H1 (cell line): Measurements from ENCODE around the gene TRMT13. TPM values are rescaled to one million over a fixed set of nuclear protein-coding genes. Genes with fewer than 3 reads are reported as not detected.

Experiments
- CTCF ChIA-PET: fragments of 300-600 bp; sonication (Branson Sonifier 250); formaldehyde crosslinking; loops from one replicate; lab custom pipeline; 2021; ENCODE audit not compliant: partially characterized antibody; lab: Charles Lee
- POLR2A ChIA-PET: fragments of 300-600 bp; sonication (Branson Sonifier 250); formaldehyde crosslinking; loops from one replicate; lab custom pipeline; 2021; ENCODE audit warnings: inconsistent platforms; ENCODE audit not compliant: partially characterized antibody; lab: Charles Lee
- DNase-seq, 2 experiments: peaks; one replicate each; pipeline versions ENCODE4 v3.0.0 to v3.0.0-alpha.2; 2010 to 2022; ENCODE audit warnings: low spot score in 2 of 2, low read depth in 1 of 2, mixed read lengths in 1 of 2
- FAIRE-seq: peaks from 2 replicates; lab custom pipeline; 2011; peaks lifted over from hg19 to GRCh38; lab: Jason Lieb, UNC
- H2AFZ ChIP-seq: 2 replicates; pipeline ENCODE4 v1.8.1; 2012; ENCODE audit warnings: low read length, inconsistent platforms
- H2AK5ac ChIP-seq: 2 replicates; pipeline ENCODE4 v1.6.1; 2013; ENCODE audit warnings: low read depth, low read length
- H2BK120ac ChIP-seq: replicated peaks from 2 replicates; pipeline ENCODE3; 2013; ENCODE audit warnings: low read depth, low read length, inconsistent platforms
- H2BK12ac ChIP-seq: 2 replicates; pipeline ENCODE4 v1.6.1; 2013; ENCODE audit warnings: low read depth, low read length
- H2BK15ac ChIP-seq: 2 replicates; pipeline ENCODE4 v1.6.1; 2013; ENCODE audit warnings: low read length
- H2BK20ac ChIP-seq: 2 replicates; pipeline ENCODE4 v1.6.1; 2013; ENCODE audit warnings: low read length
- H2BK5ac ChIP-seq: 2 replicates; pipeline ENCODE4 v1.6.1; 2013; ENCODE audit warnings: low read depth, low read length
- H3K14ac ChIP-seq: 2 replicates; pipeline ENCODE4 v1.6.1; 2013; ENCODE audit warnings: inconsistent platforms; ENCODE audit not compliant: insufficient read length
- H3K18ac ChIP-seq: 2 replicates; pipeline ENCODE4 v1.6.1; 2013; ENCODE audit warnings: low read length; ENCODE audit errors: extremely low read depth
- H3K23ac ChIP-seq: 2 replicates; pipeline ENCODE4 v1.6.1; 2013; ENCODE audit warnings: inconsistent platforms; ENCODE audit not compliant: insufficient read length
- H3K23me2 ChIP-seq: 2 replicates; pipeline ENCODE4 v1.6.1; 2013; ENCODE audit warnings: low read depth, low read length
- H3K27ac ChIP-seq: 2 replicates; pipeline ENCODE4 v1.6.1; 2011; ENCODE audit warnings: low read depth, low read length, inconsistent platforms
- H3K27me3 ChIP-seq, 4 experiments: replicated peaks in 1 of 4; 1 replicate in 1 of 4; 2 replicates in 3 of 4; pipeline versions ENCODE4 v1.6.1 to v1.8.1; 2011 to 2013; ENCODE audit warnings: low read length in 3 of 4, mild to moderate bottlenecking in 3 of 4, inconsistent platforms in 2 of 4, mixed read lengths in 2 of 4, moderate library complexity in 1 of 4; ENCODE audit not compliant: control insufficient read depth in 3 of 4, insufficient read depth in 3 of 4; ENCODE audit errors: extremely low read depth in 1 of 4
- H3K36me3 ChIP-seq, 4 experiments: 2 replicates each; pipeline versions ENCODE4 v1.6.1 to v1.8.1; 2011 to 2013; ENCODE audit warnings: mild to moderate bottlenecking in 4 of 4, low read length in 3 of 4, moderate library complexity in 2 of 4, control low read depth in 1 of 4, inconsistent platforms in 1 of 4; ENCODE audit not compliant: insufficient read depth in 4 of 4, control insufficient read depth in 2 of 4
- H3K4ac ChIP-seq: replicated peaks from 2 replicates; pipeline ENCODE3; 2013; ENCODE audit warnings: low read length, low read depth, mixed read lengths, inconsistent platforms; ENCODE audit not compliant: insufficient read length
- H3K4me1 ChIP-seq, 4 experiments: replicated peaks in 1 of 4; 1 replicate in 1 of 4; 2 replicates in 3 of 4; pipeline versions ENCODE4 v1.6.1 to v1.8.1; 2011 to 2013; ENCODE audit warnings: low read length in 3 of 4, inconsistent platforms in 2 of 4, mixed read lengths in 1 of 4; ENCODE audit not compliant: insufficient read depth in 4 of 4, control insufficient read depth in 3 of 4
- H3K4me2 ChIP-seq, 2 experiments: 2 replicates each; pipeline versions ENCODE4 v1.6.1 to v1.8.1; 2011 to 2013; ENCODE audit warnings: low read depth in 2 of 2, low read length in 2 of 2, control low read depth in 1 of 2, inconsistent platforms in 1 of 2, mild to moderate bottlenecking in 1 of 2; ENCODE audit not compliant: insufficient read depth in 1 of 2
- H3K4me3 ChIP-seq, 4 experiments: fragments of 200-600, 300-600 bp in 1 of 4; sonication (generic), shearing (Covaris generic), sonication (Bioruptor Twin) in 1 of 4; 2 replicates each; pipeline versions ENCODE4 v1.5.1 to v1.8.1; 2011 to 2016; ENCODE audit warnings: low read length in 4 of 4, low read depth in 3 of 4, control low read depth in 2 of 4, inconsistent platforms in 2 of 4, mild to moderate bottlenecking in 2 of 4, mixed read lengths in 1 of 4, moderate library complexity in 1 of 4; ENCODE audit not compliant: insufficient read depth in 2 of 4; ENCODE audit errors: extremely low read depth in 1 of 4
- H3K56ac ChIP-seq: replicated peaks from 2 replicates; pipeline ENCODE3; 2013; ENCODE audit warnings: low read depth, mild to moderate bottlenecking, mixed read lengths, low read length, inconsistent platforms; ENCODE audit not compliant: insufficient read length
- H3K79me1 ChIP-seq: 2 replicates; pipeline ENCODE4 v1.6.1; 2013; ENCODE audit warnings: low read depth, low read length, control low read depth
- H3K79me2 ChIP-seq, 2 experiments: 2 replicates each; pipeline versions ENCODE4 v1.6.1 to v1.8.1; 2012 to 2013; ENCODE audit warnings: low read length in 2 of 2, mild to moderate bottlenecking in 2 of 2, inconsistent platforms in 1 of 2; ENCODE audit not compliant: insufficient read depth in 2 of 2, control insufficient read depth in 1 of 2
- H3K9ac ChIP-seq, 4 experiments: replicated peaks in 1 of 4; 1 replicate in 1 of 4; 2 replicates in 3 of 4; pipeline versions ENCODE4 v1.6.1 to v1.8.1; 2011 to 2013; ENCODE audit warnings: low read depth in 3 of 4, low read length in 3 of 4, control low read depth in 2 of 4, mild to moderate bottlenecking in 2 of 4, moderate library complexity in 2 of 4, inconsistent platforms in 1 of 4; ENCODE audit errors: extremely low read depth in 1 of 4
- H3K9me3 ChIP-seq, 2 experiments: 2 replicates each; pipeline versions ENCODE4 v1.6.1 to v1.8.1; 2012 to 2013; ENCODE audit warnings: mild to moderate bottlenecking in 2 of 2, moderate library complexity in 2 of 2, control low read depth in 1 of 2, inconsistent platforms in 1 of 2, low read depth in 1 of 2, low read length in 1 of 2, mixed read lengths in 1 of 2; ENCODE audit not compliant: insufficient read depth in 2 of 2
- H4K20me1 ChIP-seq, 2 experiments: replicated peaks in 1 of 2; 2 replicates each; pipeline versions ENCODE3 to v1.8.1; 2011 to 2013; ENCODE audit warnings: inconsistent platforms in 2 of 2, low read length in 2 of 2, mild to moderate bottlenecking in 1 of 2; ENCODE audit not compliant: insufficient read depth in 2 of 2, control insufficient read depth in 1 of 2
- H4K5ac ChIP-seq: 2 replicates; pipeline ENCODE4 v1.6.1; 2013; ENCODE audit warnings: low read length, low read depth, mixed read lengths, inconsistent platforms; ENCODE audit not compliant: insufficient read length
- H4K8ac ChIP-seq: 2 replicates; pipeline ENCODE4 v1.8.0; 2013; ENCODE audit warnings: mild to moderate bottlenecking, moderate library complexity, low read length, inconsistent platforms; ENCODE audit not compliant: insufficient read depth; ENCODE audit errors: extremely low read depth
- H4K91ac ChIP-seq: replicated peaks from 2 replicates; pipeline ENCODE3; 2013; ENCODE audit warnings: low read length, mixed read lengths, inconsistent platforms; ENCODE audit not compliant: insufficient read length
- SP1 ChIP-seq: IDR thresholded peaks from 2 replicates; pipeline ENCODE4 v1.6.1; 2011; ENCODE audit warnings: low read depth, low read length
- TBP ChIP-seq: IDR thresholded peaks from 2 replicates; pipeline ENCODE4 v1.6.1; 2011; ENCODE audit warnings: low read depth, low read length, improper control_type of control experiment
- TEAD4 ChIP-seq: IDR thresholded peaks from 2 replicates; pipeline ENCODE4 v1.6.1; 2012; ENCODE audit warnings: low read depth, low read length, inconsistent platforms, mixed read lengths
- ZNF274 ChIP-seq: IDR thresholded peaks from 2 replicates; pipeline ENCODE4 v1.7.0; 2012; ENCODE audit warnings: low read length, borderline replicate concordance; ENCODE audit errors: extremely low read depth
- WGBS, 2 experiments: shearing (Covaris generic) in 1 of 2; methylation state at CpG; one replicate each; pipeline versions ENCODE4 v1.1.6 to v1.1.7; 2013 to 2015; ENCODE audit warnings: low lambda C conversion rate in 2 of 2, mixed read lengths in 2 of 2, inconsistent platforms in 1 of 2, low coverage in 1 of 2, missing lambda C conversion rate in 1 of 2; ENCODE audit not compliant: insufficient replicate concordance in 2 of 2, insufficient coverage in 1 of 2, insufficient read length in 1 of 2; ENCODE audit errors: extremely low coverage in 1 of 2, missing lambda C conversion rate in 1 of 2; 5-methylcytosine and 5-hydroxymethylcytosine counted together
- polyA plus RNA-seq, 7 experiments: library from polyadenylated mRNA; depleted of rRNA in 3 of 7; stranded (reverse) in 5 of 7; unstranded in 2 of 7; fragments of >200 nt in 5 of 7; fragments of 200-250 nt in 2 of 7; gene quantifications; 1 replicate in 5 of 7; 2 replicates in 1 of 7; 4 replicates in 1 of 7; pipeline versions ENCODE4 v1.2.1 to v1.2.3, GENCODE V29; 2011 to 2013; ENCODE audit warnings: missing spikeins in 2 of 7, mixed read lengths in 2 of 7
- total RNA-seq: library from RNA; stranded (reverse); fragmentation: NEBNext Ultra II Directional; extraction: Animal tissue kit (Norgen Biotek cat#: 25700); gene quantifications from 2 replicates; pipeline ENCODE4 v1.2.1, GENCODE V29; 2021

Gene TRMT13
- total and polyA plus RNA-seq, 2 of the 8 experiments (the other 6 are each of a cell fraction or from before 2014, with no cell fraction given) = 3.6 to 14.8 TPM

- Histone ChIP-seq H2AK5ac (no peak overlapping the region), H3K9me3 (no peaks in the 10 kb centered on the region), H3K14ac (no peak overlapping the region), H4K91ac (no peak overlapping the region), H3K27ac (no peak overlapping the region), H4K20me1 (no peaks in the 10 kb centered on the region), H3K4ac (no peak overlapping the region), H3K4me3 (peak overlapping the region in 1 of 4 experiments; percentile 2; a peak in 1 of 8 replicates), H3K9ac (no peak overlapping the region), H2BK120ac (no peak overlapping the region), H3K23me2 (no peaks in the 10 kb centered on the region), H4K5ac (no peak overlapping the region), H3K56ac (no peak overlapping the region), H3K79me1 (no peaks in the 10 kb centered on the region), H3K27me3 (no peaks in the 10 kb centered on the region), H2BK20ac (no peak overlapping the region), H3K4me2 (peak overlapping the region in 1 of 2 experiments; percentile 15; a peak in 1 of 4 replicates), H3K36me3 (peaks cover 0 to 50% (median 9%) of the 10 kb centered on the region in 4 experiments; a peak in 5 of 8 replicates), H3K4me1 (peaks cover 0 to 6% (median 2%) of the 10 kb centered on the region in 4 experiments; a peak in 3 of 7 replicates), H3K18ac (no peak overlapping the region), H3K79me2 (no peaks in the 10 kb centered on the region), H2BK5ac (no peak overlapping the region), H4K8ac (no peak overlapping the region), H3K23ac (no peak overlapping the region), H2BK12ac (no peak overlapping the region), H2AFZ (no peak overlapping the region), H2BK15ac (no peak overlapping the region)
- FAIRE-seq (peak; percentile 57), DNase-seq (no peak)
- CTCF ChIA-PET = no interaction called here
- 39% methylated on average over 4 of the region's 4 CpGs; no CpG with 5 or more reads in 1 of the 2 experiments for WGBS, 2 experiments
- POLR2A ChIA-PET = no interaction called here
- TF ChIP-seq TEAD4 = peak; percentile 8; the same call in 1 of the 2 replicates
- 0 out of 2 replicates have a peak, but pooled peaks have one; percentile 27 for TF ChIP-seq SP1
- TF ChIP-seq ZNF274 = no peak
- TF ChIP-seq TBP = no peak
Measured at GRCh38 chr1:100147875-100148274, 14.9 kb downstream of the TRMT13 start.
